Caco-2 (cell line): ENCODE data around the gene PIK3C2G. TPM values are rescaled to one million over a fixed set of nuclear protein-coding genes. Genes with fewer than 3 reads are reported as not detected.

Experiments
- BruUV-seq: library from RNA; stranded (reverse); fragments of 400-500 nt; replicated peaks from 2 replicates; lab custom pipeline; 2021; lab: Mats Ljungman, UMichigan
- CTCF ChIA-PET: fragments of 300-600 bp; sonication (Branson Sonifier 250); formaldehyde crosslinking; loops from one replicate; lab custom pipeline; 2022; ENCODE audit warnings: antibody characterized with exemption; lab: Charles Lee
- POLR2A ChIA-PET: fragments of 300-600 bp; sonication (Branson Sonifier 250); formaldehyde crosslinking; loops from one replicate; lab custom pipeline; 2022; ENCODE audit warnings: antibody characterized with exemption; lab: Charles Lee
- DNase-seq, 2 experiments: peaks; one replicate each; pipeline versions ENCODE4 v3.0.0 to v3.0.0-alpha.2; 2020 to 2022
- H3K27me3 ChIP-seq: replicated peaks from 2 replicates; pipeline ENCODE4 v1.6.0; 2011; ENCODE audit warnings: low read length; ENCODE audit not compliant: control insufficient read depth, insufficient read depth
- H3K36me3 ChIP-seq: 2 replicates; pipeline ENCODE4 v1.5.1; 2011; ENCODE audit warnings: low read length; ENCODE audit not compliant: control insufficient read depth, insufficient read depth
- H3K4me1 ChIP-seq: fragments of 250-450 bp; sonication (Bioruptor Pico); 2 replicates; pipeline ENCODE4 v1.5.1; 2020; ENCODE audit warnings: mild to moderate bottlenecking
- H3K4me3 ChIP-seq: 2 replicates; pipeline ENCODE4 v1.5.1; 2011; ENCODE audit warnings: low read depth, mild to moderate bottlenecking, control low read depth, low read length
- H3K9me3 ChIP-seq: fragments of 250-450 bp; sonication (Bioruptor Pico); 2 replicates; pipeline ENCODE4 v1.5.1; 2020; ENCODE audit warnings: mild to moderate bottlenecking, moderate library complexity
- H3K27ac Mint-ChIP-seq: one replicate; pipeline ENCODE4 v1.8.0; 2022; ENCODE audit warnings: mixed read lengths; ENCODE audit not compliant: unreplicated experiment
- H3K27me3 Mint-ChIP-seq: one replicate; pipeline ENCODE4 v1.8.0; 2022; ENCODE audit warnings: mixed read lengths; ENCODE audit not compliant: insufficient read depth, unreplicated experiment
- H3K36me3 Mint-ChIP-seq: one replicate; pipeline ENCODE4 v1.8.0; 2022; ENCODE audit warnings: mild to moderate bottlenecking, mixed read lengths; ENCODE audit not compliant: insufficient read depth, unreplicated experiment
- H3K4me1 Mint-ChIP-seq: one replicate; pipeline ENCODE4 v1.8.0; 2022; ENCODE audit warnings: low read depth, mixed read lengths; ENCODE audit not compliant: unreplicated experiment
- H3K4me3 Mint-ChIP-seq: one replicate; pipeline ENCODE4 v1.8.0; 2022; ENCODE audit warnings: mild to moderate bottlenecking, moderate library complexity, mixed read lengths; ENCODE audit not compliant: unreplicated experiment
- H3K9me3 Mint-ChIP-seq: one replicate; pipeline ENCODE4 v1.8.0; 2022; ENCODE audit warnings: mixed read lengths; ENCODE audit not compliant: unreplicated experiment
- intact Hi-C: fragments of 100-400 bp; cut with micrococcal nuclease; formaldehyde crosslinking; loops from one replicate; pipeline ENCODE4 v1.10.0; 2022; ENCODE audit not compliant: unreplicated experiment
- total RNA-seq: library from RNA; stranded (reverse); gene quantifications from 2 replicates; pipeline ENCODE4 v1.2.3, GENCODE V29; 2022
- TF ChIP-seq, protein P1 (sequence below), 2 experiments: fragments of 200-600 bp in 1 of 2; IDR thresholded peaks; 1 replicate in 1 of 2; 2 replicates in 1 of 2; pipeline versions ENCODE4 v1.5.1 to v1.8.0; 2011 to 2022; ENCODE audit warnings: antibody characterized with exemption in 1 of 2, control low read depth in 1 of 2, inconsistent platforms in 1 of 2, low read depth in 1 of 2, low read length in 1 of 2, mild to moderate bottlenecking in 1 of 2, moderate library complexity in 1 of 2; ENCODE audit not compliant: insufficient read depth in 1 of 2, severe bottlenecking in 1 of 2, unreplicated experiment in 1 of 2

The PIK3C2G gene
- total RNA-seq, 1 experiment from 2014 or later, result not detected

DNA sequence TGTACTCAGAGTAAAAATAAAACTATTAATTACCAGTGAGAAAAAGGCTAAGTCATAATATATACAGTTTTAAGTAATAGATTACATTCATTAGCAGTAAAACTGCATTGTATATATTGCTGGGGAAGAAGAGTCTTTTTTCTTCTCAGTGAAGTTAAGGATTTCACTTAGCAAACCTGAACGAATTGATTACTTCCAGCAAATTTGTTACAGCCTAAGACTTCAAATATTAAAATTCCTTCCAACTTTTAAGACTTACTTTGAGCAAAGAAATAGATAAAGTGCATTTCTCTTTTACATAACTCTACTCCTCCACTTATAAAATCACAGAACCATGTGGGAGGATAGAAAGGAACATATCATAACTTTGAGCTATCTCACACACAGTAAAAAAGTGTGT lies 43.3 kb downstream of the PIK3C2G start:
- Mint-ChIP-seq H3K27me3 (no peaks in the 10 kb centered on the region), H3K27ac (no peak overlapping the region)

DNA sequence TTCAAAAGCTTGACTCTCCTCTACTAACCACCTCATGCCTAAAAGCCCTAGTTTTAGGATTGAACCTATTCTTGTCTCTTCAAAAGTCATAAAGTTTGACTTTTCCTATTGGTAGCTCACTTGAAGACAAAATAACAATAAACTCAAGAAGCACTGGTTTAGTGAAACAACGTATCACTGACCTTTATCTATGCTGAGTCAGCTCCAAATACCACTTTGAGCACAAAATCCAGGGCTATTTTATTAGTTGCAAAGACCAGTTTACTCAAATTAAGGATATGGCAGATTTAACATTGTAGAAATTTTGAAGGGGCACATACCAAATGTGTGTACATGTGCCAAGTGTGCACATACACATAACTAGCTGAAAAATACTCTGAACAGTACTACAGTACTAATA lies 45.0 kb downstream of the PIK3C2G start:
- Mint-ChIP-seq H3K27ac (no peak overlapping the region), H3K9me3 (peaks cover 17% of the 10 kb centered on the region), H3K4me1 (no peaks in the 10 kb centered on the region), H3K27me3 (no peaks in the 10 kb centered on the region), H3K36me3 (no peaks in the 10 kb centered on the region), H3K4me3 (no peak overlapping the region)
- Histone ChIP-seq H3K4me1 (no peaks in the 10 kb centered on the region), H3K9me3 (0 out of 2 replicates have a peak, but pooled peaks cover 6% of the 10 kb centered on the region), H3K36me3 (no peaks in the 10 kb centered on the region), H3K4me3 (no peak overlapping the region), H3K27me3 (no peaks in the 10 kb centered on the region)
- BruUV-seq, result no TSS peak
- ChIA-PET CTCF (no interaction called here), POLR2A (no interaction called here)
- intact Hi-C loops, result no loop called here
- no peak for DNase-seq
- TF ChIP-seq, protein P1, sequence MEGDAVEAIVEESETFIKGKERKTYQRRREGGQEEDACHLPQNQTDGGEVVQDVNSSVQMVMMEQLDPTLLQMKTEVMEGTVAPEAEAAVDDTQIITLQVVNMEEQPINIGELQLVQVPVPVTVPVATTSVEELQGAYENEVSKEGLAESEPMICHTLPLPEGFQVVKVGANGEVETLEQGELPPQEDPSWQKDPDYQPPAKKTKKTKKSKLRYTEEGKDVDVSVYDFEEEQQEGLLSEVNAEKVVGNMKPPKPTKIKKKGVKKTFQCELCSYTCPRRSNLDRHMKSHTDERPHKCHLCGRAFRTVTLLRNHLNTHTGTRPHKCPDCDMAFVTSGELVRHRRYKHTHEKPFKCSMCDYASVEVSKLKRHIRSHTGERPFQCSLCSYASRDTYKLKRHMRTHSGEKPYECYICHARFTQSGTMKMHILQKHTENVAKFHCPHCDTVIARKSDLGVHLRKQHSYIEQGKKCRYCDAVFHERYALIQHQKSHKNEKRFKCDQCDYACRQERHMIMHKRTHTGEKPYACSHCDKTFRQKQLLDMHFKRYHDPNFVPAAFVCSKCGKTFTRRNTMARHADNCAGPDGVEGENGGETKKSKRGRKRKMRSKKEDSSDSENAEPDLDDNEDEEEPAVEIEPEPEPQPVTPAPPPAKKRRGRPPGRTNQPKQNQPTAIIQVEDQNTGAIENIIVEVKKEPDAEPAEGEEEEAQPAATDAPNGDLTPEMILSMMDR (IDR thresholded peaks at IDR 0.05; ENCODE audit: insufficient read depth in 1 of 2, low read depth in 1 of 2, low read length in 1 of 2, severe bottlenecking in 1 of 2, unreplicated experiment in 1 of 2), result no peak

More for the DNA sequence above, 43.3 kb downstream of the PIK3C2G start:
- Mint-ChIP-seq H3K4me3 (no peak overlapping the region), H3K9me3 (peaks cover 25% of the 10 kb centered on the region), H3K4me1 (no peaks in the 10 kb centered on the region), H3K36me3 (no peaks in the 10 kb centered on the region)
- TF ChIP-seq, protein P1 (IDR thresholded peaks at IDR 0.05; ENCODE audit: insufficient read depth in 1 of 2, low read depth in 1 of 2, low read length in 1 of 2, severe bottlenecking in 1 of 2, unreplicated experiment in 1 of 2), result no peak
- no TSS peak for BruUV-seq
- H3K27me3 ChIP-seq, result no peaks in the 10 kb centered on the region
- intact Hi-C loops, result no loop called here
- 0 out of 2 replicates have a peak, but pooled peaks cover 9% of the 10 kb centered on the region for H3K9me3 ChIP-seq
- DNase-seq, result no peak
- no peaks in the 10 kb centered on the region for H3K36me3 ChIP-seq
- ChIA-PET POLR2A (no interaction called here), CTCF (no interaction called here)
- H3K4me1 ChIP-seq, result no peaks in the 10 kb centered on the region
- H3K4me3 ChIP-seq, result no peak overlapping the region

DNA sequence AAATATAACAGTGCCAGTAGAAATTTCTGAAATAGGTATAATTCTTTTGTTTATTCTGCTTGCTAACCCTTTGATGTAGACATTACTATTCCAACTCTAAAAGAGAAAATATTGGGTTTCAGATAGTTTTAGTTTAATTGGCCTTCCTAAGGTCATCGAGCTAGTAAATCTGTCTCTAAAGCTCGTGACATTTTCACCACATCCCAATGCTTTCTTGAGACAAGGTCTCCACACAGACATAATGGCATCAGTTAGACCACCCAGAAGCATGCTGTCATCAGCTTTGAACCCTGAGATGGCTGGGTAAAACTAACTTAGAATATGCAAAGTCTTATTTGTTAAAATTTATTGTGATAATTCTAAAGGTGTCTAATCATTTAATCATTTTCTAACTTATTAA lies 52.0 kb downstream of the PIK3C2G start:
- BruUV-seq, result no TSS peak
- H3K27ac Mint-ChIP-seq, result no peak overlapping the region
- no peak overlapping the region for H3K4me3 ChIP-seq
- no peaks in the 10 kb centered on the region for H3K4me1 Mint-ChIP-seq
- no peaks in the 10 kb centered on the region for H3K36me3 ChIP-seq
- ChIA-PET CTCF (no interaction called here), POLR2A (no interaction called here)
- TF ChIP-seq, protein P1 (IDR thresholded peaks at IDR 0.05; ENCODE audit: insufficient read depth in 1 of 2, low read depth in 1 of 2, low read length in 1 of 2, severe bottlenecking in 1 of 2, unreplicated experiment in 1 of 2), result no peak
- no peak overlapping the region for H3K4me3 Mint-ChIP-seq
- no peaks in the 10 kb centered on the region for H3K4me1 ChIP-seq
- H3K36me3 Mint-ChIP-seq, result no peaks in the 10 kb centered on the region
- intact Hi-C loops, result no loop called here
- no peaks in the 10 kb centered on the region for H3K27me3 ChIP-seq
- H3K27me3 Mint-ChIP-seq, result peaks cover 4% of the 10 kb centered on the region
- no peaks in the 10 kb centered on the region for H3K9me3 ChIP-seq
- H3K9me3 Mint-ChIP-seq, result no peaks in the 10 kb centered on the region
- no peak for DNase-seq
